ENCODE measurements around the gene TCAF1.

Gene TCAF1

GRCh38 chr7:143901668-143902331, at the start of gene TCAF1:
TSS of gene TCAF1 (minus strand) at chr7:143902176. CDS start at chr7:143876608, 25,568 bp downstream.
- peak; percentile 78 for DNase-seq

GRCh38 chr7:143948733-143949132, 46.8 kb upstream of the TCAF1 start:
- no peak for DNase-seq

- no peak for DNase-seq
Measured at GRCh38 chr7:143947111-143947510, 45.1 kb upstream of the TCAF1 start.

- DNase-seq = no peak
Measured at GRCh38 chr7:143945423-143945822, 43.4 kb upstream of the TCAF1 start.

GRCh38 chr7:143938379-143939243, 36.6 kb upstream of the TCAF1 start:
- DNase-seq = no peak

GRCh38 chr7:143936087-143937009, 34.4 kb upstream of the TCAF1 start:
- DNase-seq = no peak

- DNase-seq = no peak
Measured at GRCh38 chr7:143934526-143935325, 32.8 kb upstream of the TCAF1 start, which contains the start of gene OR2F2. TSS of gene OR2F2 (plus strand) at chr7:143935233. CDS start at chr7:143935233, 0 bp downstream.

- no peak for DNase-seq
Measured at GRCh38 chr7:143931739-143932138, 29.8 kb upstream of the TCAF1 start.

- DNase-seq = no peak
Measured at GRCh38 chr7:143929224-143929920, 27.4 kb upstream of the TCAF1 start.

- DNase-seq = no peak
Measured at GRCh38 chr7:143924851-143925250, 22.9 kb upstream of the TCAF1 start.

- no peak for DNase-seq
Measured at GRCh38 chr7:143914938-143915652, 13.1 kb upstream of the TCAF1 start.

GRCh38 chr7:143913945-143914615, 12.1 kb upstream of the TCAF1 start:
- DNase-seq = no peak

GRCh38 chr7:143910473-143911248, 8.7 kb upstream of the TCAF1 start:
- no peak for DNase-seq

- no peak for DNase-seq
Measured at GRCh38 chr7:143909863-143910262, 7.9 kb upstream of the TCAF1 start.

GRCh38 chr7:143908120-143908519, 6.1 kb upstream of the TCAF1 start:
- DNase-seq = no peak

- DNase-seq = no peak
Measured at GRCh38 chr7:143906895-143907294, 4.9 kb upstream of the TCAF1 start.

- DNase-seq = no peak
Measured at GRCh38 chr7:143906151-143906550, 4.2 kb upstream of the TCAF1 start.

GRCh38 chr7:143905509-143905908, 3.5 kb upstream of the TCAF1 start:
- no peak for DNase-seq

- no peak for DNase-seq
Measured at GRCh38 chr7:143902332-143902899, 440 bp upstream of the TCAF1 start.

All from T1000 (cell line).